Measurements from ENCODE around the gene BEND4. TPM values are rescaled to one million over a fixed set of nuclear protein-coding genes. Genes with fewer than 3 reads are reported as not detected.
"Not testable (repeated sequence)": the region's sequence is repeated elsewhere in the genome, so short reads cannot be mapped to it uniquely, and the experiment has no call there.

Gene BEND4
- total RNA-seq = 0.05 TPM
- long read RNA-seq = 0 reads

- ATAC-seq (ENCODE audit: poor library complexity) = no peak
- DNase-seq = no peak
- intact Hi-C loops (cut with DNase I) = no loop called here
Observed at GRCh38 chr4:42152507-42153504, at the start of gene BEND4. Gene BEND4 (minus strand): TSS chr4:42152655. CDS start chr4:42152143, 512 bp downstream.

- ATAC-seq (ENCODE audit: poor library complexity) (no peak), DNase-seq (no peak)
- intact Hi-C loops (cut with DNase I) = no loop called here
Observed at GRCh38 chr4:42197341-42197740, 44.9 kb upstream of the BEND4 start.

GRCh38 chr4:42172921-42173320 is 20.5 kb upstream of the BEND4 start:
- intact Hi-C loops (cut with DNase I) = no loop called here
- no peak for DNase-seq
- ATAC-seq (ENCODE audit: poor library complexity) = no peak

- intact Hi-C loops (cut with DNase I) = no loop called here
- DNase-seq (no peak), ATAC-seq (ENCODE audit: poor library complexity) (no peak)
Observed at GRCh38 chr4:42172128-42172790, 19.8 kb upstream of the BEND4 start.

GRCh38 chr4:42167709-42168108 is 15.3 kb upstream of the BEND4 start:
- DNase-seq (no peak), ATAC-seq (ENCODE audit: poor library complexity) (no peak)
- intact Hi-C loops (cut with DNase I) = no loop called here

- ATAC-seq (ENCODE audit: poor library complexity); intact Hi-C loops (cut with DNase I); DNase-seq: not testable (repeated sequence)
Observed at GRCh38 chr4:42166186-42166585, 13.7 kb upstream of the BEND4 start.

GRCh38 chr4:42159271-42160001 is 7.0 kb upstream of the BEND4 start:
- DNase-seq (no peak), ATAC-seq (ENCODE audit: poor library complexity) (no peak)
- intact Hi-C loops (cut with DNase I) = no loop called here

- no peak for DNase-seq
- no peak for ATAC-seq (ENCODE audit: poor library complexity)
- intact Hi-C loops (cut with DNase I) = no loop called here
Observed at GRCh38 chr4:42151568-42152506, 618 bp downstream of the BEND4 start.

- DNase-seq (no peak), ATAC-seq (ENCODE audit: poor library complexity) (no peak)
- intact Hi-C loops (cut with DNase I) = no loop called here
Observed at GRCh38 chr4:42150653-42151567, 1.5 kb downstream of the BEND4 start.

GRCh38 chr4:42149004-42149403 is 3.5 kb downstream of the BEND4 start:
- ATAC-seq (ENCODE audit: poor library complexity) = no peak
- DNase-seq = no peak
- intact Hi-C loops (cut with DNase I) = no loop called here

GRCh38 chr4:42148425-42148824 is 4.0 kb downstream of the BEND4 start:
- ATAC-seq (ENCODE audit: poor library complexity) (no peak), DNase-seq (no peak)
- intact Hi-C loops (cut with DNase I) = no loop called here

GRCh38 chr4:42144028-42144427 is 8.4 kb downstream of the BEND4 start:
- ATAC-seq (ENCODE audit: poor library complexity) (no peak), DNase-seq (no peak)
- intact Hi-C loops (cut with DNase I) = no loop called here

GRCh38 chr4:42142591-42142990 is 9.9 kb downstream of the BEND4 start:
- intact Hi-C loops (cut with DNase I) = no loop called here
- no peak for ATAC-seq (ENCODE audit: poor library complexity)
- no peak for DNase-seq

GRCh38 chr4:42136371-42136770 is 16.1 kb downstream of the BEND4 start:
- DNase-seq (no peak), ATAC-seq (ENCODE audit: poor library complexity) (no peak)
- intact Hi-C loops (cut with DNase I) = no loop called here

GRCh38 chr4:42133006-42133405 is 19.4 kb downstream of the BEND4 start:
- ATAC-seq (ENCODE audit: poor library complexity) (no peak), DNase-seq (no peak)
- intact Hi-C loops (cut with DNase I) = no loop called here

GRCh38 chr4:42132099-42132498 is 20.4 kb downstream of the BEND4 start:
- ATAC-seq (ENCODE audit: poor library complexity) (no peak), DNase-seq (no peak)
- intact Hi-C loops (cut with DNase I) = no loop called here

GRCh38 chr4:42123071-42123644 is 29.3 kb downstream of the BEND4 start:
- DNase-seq = no peak
- intact Hi-C loops (cut with DNase I) = no loop called here
- no peak for ATAC-seq (ENCODE audit: poor library complexity)

All from Right ventricle myocardium superior (tissue), 1 donor.